ENCODE measurements around the gene DDX27. TPM values are rescaled to one million over a fixed set of nuclear protein-coding genes. Genes with fewer than 3 reads are reported as not detected.
"Not testable (repeated sequence)": the region's sequence is repeated elsewhere in the genome, so short reads cannot be mapped to it uniquely, and the experiment has no call there.

Gene DDX27
- total RNA-seq, 1 donor from 2014 or later, result 57.4 TPM

DNA sequence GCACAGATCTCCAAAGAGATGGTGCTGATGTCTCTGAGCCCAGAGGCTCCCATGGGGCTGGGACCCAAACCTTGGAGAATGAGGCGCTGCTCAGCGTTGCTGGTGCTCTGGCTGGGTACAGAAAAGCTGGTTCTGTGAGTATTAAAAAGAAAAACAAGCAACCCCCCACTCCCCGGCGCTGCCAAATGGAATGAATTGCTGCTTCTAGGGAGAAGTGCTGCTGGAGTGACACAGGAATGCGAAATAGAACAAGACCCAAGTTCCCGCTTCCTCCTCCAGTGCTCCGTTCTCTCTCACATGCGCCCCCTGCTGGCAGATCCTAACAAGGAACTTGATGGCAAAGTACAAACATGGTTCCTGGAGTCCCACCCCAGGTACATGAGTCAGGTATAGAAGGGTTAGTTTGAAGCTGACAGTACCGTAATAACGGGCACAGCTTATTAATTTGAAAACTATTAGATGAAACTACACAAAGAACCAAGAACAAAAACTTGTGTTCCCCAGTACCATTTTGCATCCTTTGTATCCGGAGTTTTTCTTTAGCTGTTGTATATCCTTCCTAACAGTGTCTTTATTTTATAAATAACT lies 2.1 kb upstream of the DDX27 start:
- Mint-ChIP-seq H3K36me3 (ENCODE audit: low read depth) (peaks cover 9% of the 10 kb centered on the region), H3K27ac (peak overlapping the region; percentile 46), H3K9me3 (no peaks in the 10 kb centered on the region), H3K4me1 (ENCODE audit: low read depth) (peaks cover 26% of the 10 kb centered on the region), H3K4me3 (peak overlapping the region; percentile 62), H3K27me3 (ENCODE audit: insufficient read depth) (no peaks in the 10 kb centered on the region)
- intact Hi-C loops (cut with micrococcal nuclease), result loop anchor here (1.0 to 5.0 kb wide), 5 partner anchors 51 to 895 kb away; partner anchors contain the start of genes ARFGEF2 and UBE2V1
- peak; percentile 83 for DNase-seq (ENCODE audit: low spot score)

DNA sequence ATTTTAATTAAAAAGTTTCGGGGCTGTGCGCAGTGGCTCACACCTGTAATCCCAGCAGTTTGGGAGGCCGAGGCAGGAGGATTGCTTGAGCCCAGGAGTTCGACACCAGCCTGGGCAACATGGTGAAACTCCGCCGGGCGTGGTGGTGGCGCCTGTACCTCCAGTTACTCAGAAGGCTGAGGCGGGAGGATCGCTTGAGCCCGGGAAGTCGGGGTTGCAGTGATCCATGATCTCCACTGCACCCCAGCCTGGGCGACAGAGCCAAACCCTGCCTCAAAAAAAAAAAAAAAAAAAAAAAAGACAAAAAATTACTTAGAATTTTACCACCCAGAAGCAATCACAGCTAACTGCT lies 501 bp upstream of the DDX27 start:
- not testable (repeated sequence) for DNase-seq (ENCODE audit: low spot score); H3K27me3 Mint-ChIP-seq (ENCODE audit: insufficient read depth); H3K9me3 Mint-ChIP-seq; H3K4me3 Mint-ChIP-seq
- intact Hi-C loops (cut with micrococcal nuclease), result loop anchor here (1.0 to 5.0 kb wide), 5 partner anchors 30 to 894 kb away; partner anchors contain the start of genes ARFGEF2, CSE1L, STAU1 and UBE2V1
- peaks cover 26% of the 10 kb centered on the region for H3K4me1 Mint-ChIP-seq (ENCODE audit: low read depth)
- H3K36me3 Mint-ChIP-seq (ENCODE audit: low read depth), result peaks cover 14% of the 10 kb centered on the region
- H3K27ac Mint-ChIP-seq, result peak overlapping the region; percentile 98

DNA sequence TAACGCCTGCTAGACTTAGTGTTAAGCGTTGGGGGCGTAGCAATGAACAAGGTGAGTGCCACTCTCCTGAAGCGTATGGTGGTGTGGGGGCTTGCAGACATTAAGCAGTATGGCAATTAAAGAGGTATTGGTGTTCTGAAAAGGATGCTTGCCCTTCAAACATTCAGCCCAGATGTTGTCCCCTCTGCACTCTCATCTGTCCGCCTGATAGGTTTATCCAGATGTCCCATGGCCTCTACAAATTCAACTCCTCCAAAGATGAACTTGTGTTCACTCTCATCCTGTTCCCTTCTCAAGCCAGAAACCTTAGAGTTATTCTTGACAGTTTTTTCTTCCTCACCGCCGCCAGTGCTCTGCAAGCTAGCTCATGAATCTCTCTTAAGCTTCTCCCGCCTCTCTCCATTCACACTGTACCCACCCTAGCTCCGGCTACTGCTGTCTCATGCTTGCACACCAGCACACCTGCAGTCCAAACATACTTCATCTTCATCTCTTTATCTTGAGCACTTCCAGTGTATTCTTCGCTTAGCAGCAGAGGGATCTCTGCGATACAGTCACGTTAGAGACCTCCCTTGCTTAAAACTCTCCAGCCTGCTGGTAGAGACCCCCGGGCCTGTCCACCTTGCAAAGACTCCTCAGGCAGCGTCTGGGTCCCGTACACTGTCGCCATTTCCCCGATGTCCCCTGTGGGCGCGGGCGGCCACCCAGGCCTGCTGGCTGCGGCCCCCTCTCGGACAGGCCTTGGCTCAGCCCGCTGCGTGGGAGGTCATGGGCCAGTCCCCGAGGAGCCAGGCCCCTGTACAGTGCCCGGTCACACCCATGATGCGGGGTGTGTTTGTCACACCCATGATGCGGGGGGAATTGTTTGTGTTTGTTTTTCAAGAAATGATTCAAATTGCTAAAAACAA lies 962 bp downstream of the DDX27 start:
- no peaks in the 10 kb centered on the region for H3K27me3 Mint-ChIP-seq (ENCODE audit: insufficient read depth)
- peaks cover 26% of the 10 kb centered on the region for H3K4me1 Mint-ChIP-seq (ENCODE audit: low read depth)
- peak overlapping the region; percentile 97 for H3K4me3 Mint-ChIP-seq
- intact Hi-C loops (cut with micrococcal nuclease), result loop anchor here (1.0 to 5.0 kb wide), 6 partner anchors 32 to 892 kb away; partner anchors contain the start of genes ARFGEF2, CSE1L, STAU1 and UBE2V1
- no peaks in the 10 kb centered on the region for H3K9me3 Mint-ChIP-seq
- no peak for DNase-seq (ENCODE audit: low spot score)
- H3K27ac Mint-ChIP-seq, result peak overlapping the region; percentile 98
- peaks cover 22% of the 10 kb centered on the region for H3K36me3 Mint-ChIP-seq (ENCODE audit: low read depth)

DNA sequence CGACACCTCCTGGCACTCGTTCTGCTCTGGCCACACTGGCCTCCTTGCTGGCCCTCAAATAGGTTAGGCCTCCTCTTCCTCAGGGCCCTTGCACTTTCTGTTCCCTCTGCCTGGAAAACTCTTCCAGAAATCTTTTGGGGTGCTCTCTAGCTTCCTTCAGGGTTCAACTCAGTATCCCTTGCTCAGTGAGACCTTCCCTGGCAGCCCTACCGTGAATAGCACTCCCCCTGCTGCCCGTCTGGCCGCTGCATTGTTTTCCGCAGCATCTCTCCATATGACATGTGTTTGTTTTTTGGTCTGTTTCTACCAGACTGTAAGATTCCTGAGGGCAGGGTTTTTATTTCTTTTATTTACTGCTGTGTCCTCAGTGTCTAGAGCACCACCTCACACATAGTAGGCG lies 6.7 kb downstream of the DDX27 start:
- Mint-ChIP-seq H3K27ac (no peak overlapping the region), H3K36me3 (ENCODE audit: low read depth) (peaks cover 42% of the 10 kb centered on the region)

DNA sequence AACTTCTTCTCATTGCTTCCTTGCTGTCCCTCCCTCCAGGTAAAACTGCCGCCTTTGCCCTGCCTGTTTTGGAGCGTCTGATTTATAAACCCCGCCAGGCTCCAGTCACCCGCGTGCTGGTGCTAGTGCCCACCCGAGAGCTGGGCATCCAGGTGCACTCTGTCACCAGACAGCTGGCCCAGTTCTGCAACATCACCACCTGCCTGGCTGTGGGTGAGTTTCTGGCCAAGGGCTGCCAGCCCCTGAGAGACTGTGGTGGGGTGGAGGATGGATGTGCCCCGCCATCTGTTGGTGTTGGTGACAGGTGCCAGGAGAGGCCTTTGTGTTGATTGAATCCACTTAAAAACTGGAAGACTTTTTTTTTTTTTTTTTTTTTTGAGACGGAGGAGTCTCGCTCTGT lies 9.5 kb downstream of the DDX27 start:
- no peak overlapping the region for H3K4me3 Mint-ChIP-seq
- H3K27me3 Mint-ChIP-seq (ENCODE audit: insufficient read depth), result no peaks in the 10 kb centered on the region
- no peaks in the 10 kb centered on the region for H3K9me3 Mint-ChIP-seq
- no peak overlapping the region for H3K27ac Mint-ChIP-seq
- intact Hi-C loops (cut with micrococcal nuclease), result no loop called here
- no peak for DNase-seq (ENCODE audit: low spot score)
- no peaks in the 10 kb centered on the region for H3K4me1 Mint-ChIP-seq (ENCODE audit: low read depth)
- peaks cover 44% of the 10 kb centered on the region for H3K36me3 Mint-ChIP-seq (ENCODE audit: low read depth)

More for the DNA sequence above, 6.7 kb downstream of the DDX27 start:
- intact Hi-C loops (cut with micrococcal nuclease), result no loop called here
- Mint-ChIP-seq H3K4me1 (ENCODE audit: low read depth) (peaks cover 2% of the 10 kb centered on the region), H3K4me3 (no peak overlapping the region), H3K9me3 (no peaks in the 10 kb centered on the region), H3K27me3 (ENCODE audit: insufficient read depth) (no peaks in the 10 kb centered on the region)
- no peak for DNase-seq (ENCODE audit: low spot score)

DNA sequence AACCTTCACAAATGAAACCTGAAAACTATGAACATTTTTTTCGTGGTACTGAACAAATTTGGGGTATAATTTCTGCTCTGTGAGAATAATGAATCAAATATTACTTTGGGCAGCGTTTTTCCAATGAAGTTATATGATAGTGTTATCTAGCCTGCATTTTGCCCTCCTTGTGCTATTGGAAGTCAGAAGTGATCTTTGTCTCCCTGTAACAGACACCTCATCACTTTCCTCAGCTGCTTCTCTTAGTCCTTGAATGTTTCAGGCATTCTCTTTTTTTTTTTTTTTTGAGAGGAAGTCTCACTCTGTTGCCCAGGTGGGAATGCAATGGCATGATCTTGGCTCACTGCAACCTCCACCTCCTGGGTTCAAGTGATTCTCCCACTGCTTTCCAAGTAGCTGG lies 10.2 kb downstream of the DDX27 start:
- no peak overlapping the region for H3K4me3 Mint-ChIP-seq
- H3K27ac Mint-ChIP-seq, result no peak overlapping the region
- H3K27me3 Mint-ChIP-seq (ENCODE audit: insufficient read depth), result no peaks in the 10 kb centered on the region
- no peaks in the 10 kb centered on the region for H3K4me1 Mint-ChIP-seq (ENCODE audit: low read depth)
- H3K9me3 Mint-ChIP-seq, result no peaks in the 10 kb centered on the region
- DNase-seq (ENCODE audit: low spot score), result no peak
- intact Hi-C loops (cut with micrococcal nuclease), result no loop called here
- peaks cover 45% of the 10 kb centered on the region for H3K36me3 Mint-ChIP-seq (ENCODE audit: low read depth)

DNA sequence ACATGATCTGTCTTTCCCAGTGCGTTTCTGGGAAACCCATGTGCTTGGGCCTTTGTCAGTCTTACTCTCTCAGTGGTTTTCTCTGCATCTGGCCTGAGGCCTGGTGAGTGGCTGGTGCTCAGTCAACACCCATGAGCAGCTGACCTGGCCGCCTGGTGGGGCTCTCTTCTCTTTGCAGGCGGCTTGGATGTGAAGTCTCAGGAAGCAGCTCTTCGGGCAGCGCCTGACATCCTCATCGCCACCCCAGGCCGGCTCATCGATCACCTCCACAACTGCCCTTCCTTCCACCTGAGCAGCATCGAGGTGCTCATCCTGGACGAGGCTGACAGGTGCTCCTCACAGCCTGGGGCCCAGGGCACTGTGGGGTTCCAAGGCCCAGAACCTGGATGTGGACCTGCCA lies 10.8 kb downstream of the DDX27 start:
- Mint-ChIP-seq H3K27ac (no peak overlapping the region), H3K4me1 (ENCODE audit: low read depth) (no peaks in the 10 kb centered on the region), H3K4me3 (no peak overlapping the region), H3K9me3 (no peaks in the 10 kb centered on the region), H3K27me3 (ENCODE audit: insufficient read depth) (no peaks in the 10 kb centered on the region), H3K36me3 (ENCODE audit: low read depth) (peaks cover 48% of the 10 kb centered on the region)
- intact Hi-C loops (cut with micrococcal nuclease), result no loop called here
- DNase-seq (ENCODE audit: low spot score), result no peak

DNA sequence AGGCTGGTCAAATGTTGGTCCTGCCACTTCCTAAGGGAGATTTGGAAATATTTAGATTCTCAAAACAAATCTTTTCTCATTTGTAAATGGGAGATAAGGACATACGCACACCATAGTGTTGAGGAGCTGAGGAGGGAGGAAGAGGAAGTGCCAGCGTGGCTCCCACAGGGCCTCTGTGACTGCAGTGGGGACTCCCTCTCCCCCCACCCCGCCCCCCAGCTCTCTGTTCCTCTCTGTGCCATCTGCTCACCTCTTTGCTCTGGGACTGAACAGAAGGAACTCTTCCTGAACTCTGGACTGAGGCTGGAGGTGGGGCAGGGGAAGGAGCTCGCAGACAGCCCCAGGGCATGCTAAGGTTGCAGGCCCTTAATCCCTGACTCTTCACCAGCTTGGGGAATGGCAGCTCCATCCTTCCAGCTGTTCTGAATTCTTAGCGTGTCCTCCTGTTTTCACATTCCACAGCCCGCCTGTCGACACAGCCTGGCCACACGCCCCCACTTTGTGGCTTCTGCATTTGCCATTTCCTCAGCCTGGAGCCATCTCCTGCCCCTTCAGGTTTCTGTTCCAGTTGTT lies 11.4 kb downstream of the DDX27 start:
- no peak overlapping the region for H3K27ac Mint-ChIP-seq
- H3K9me3 Mint-ChIP-seq, result no peaks in the 10 kb centered on the region
- intact Hi-C loops (cut with micrococcal nuclease), result no loop called here
- no peak overlapping the region for H3K4me3 Mint-ChIP-seq
- no peak for DNase-seq (ENCODE audit: low spot score)
- peaks cover 47% of the 10 kb centered on the region for H3K36me3 Mint-ChIP-seq (ENCODE audit: low read depth)
- no peaks in the 10 kb centered on the region for H3K27me3 Mint-ChIP-seq (ENCODE audit: insufficient read depth)
- no peaks in the 10 kb centered on the region for H3K4me1 Mint-ChIP-seq (ENCODE audit: low read depth)

DNA sequence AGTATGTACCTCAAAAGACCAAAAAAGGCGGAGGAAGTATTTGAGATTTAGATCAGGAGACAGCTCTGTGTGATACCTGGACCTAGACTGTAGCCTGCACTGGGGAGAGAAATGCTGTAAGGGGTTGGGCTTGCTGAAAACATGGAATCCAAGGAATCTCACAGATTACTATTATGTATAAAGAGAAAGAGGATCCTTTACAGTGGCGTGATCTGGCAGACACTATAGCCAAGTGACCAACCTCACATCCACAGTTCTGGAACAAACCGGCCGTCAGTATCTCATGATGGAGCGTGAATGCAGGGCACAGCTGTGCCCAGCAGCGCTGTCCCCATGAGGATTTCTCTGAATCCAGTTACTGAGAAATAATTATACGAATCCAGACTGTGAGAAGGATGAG lies 12.3 kb downstream of the DDX27 start:
- Mint-ChIP-seq H3K36me3 (ENCODE audit: low read depth) (peaks cover 45% of the 10 kb centered on the region), H3K9me3 (no peaks in the 10 kb centered on the region), H3K4me1 (ENCODE audit: low read depth) (no peaks in the 10 kb centered on the region), H3K27me3 (ENCODE audit: insufficient read depth) (no peaks in the 10 kb centered on the region), H3K4me3 (no peak overlapping the region), H3K27ac (no peak overlapping the region)
- intact Hi-C loops (cut with micrococcal nuclease), result no loop called here
- DNase-seq (ENCODE audit: low spot score), result no peak

DNA sequence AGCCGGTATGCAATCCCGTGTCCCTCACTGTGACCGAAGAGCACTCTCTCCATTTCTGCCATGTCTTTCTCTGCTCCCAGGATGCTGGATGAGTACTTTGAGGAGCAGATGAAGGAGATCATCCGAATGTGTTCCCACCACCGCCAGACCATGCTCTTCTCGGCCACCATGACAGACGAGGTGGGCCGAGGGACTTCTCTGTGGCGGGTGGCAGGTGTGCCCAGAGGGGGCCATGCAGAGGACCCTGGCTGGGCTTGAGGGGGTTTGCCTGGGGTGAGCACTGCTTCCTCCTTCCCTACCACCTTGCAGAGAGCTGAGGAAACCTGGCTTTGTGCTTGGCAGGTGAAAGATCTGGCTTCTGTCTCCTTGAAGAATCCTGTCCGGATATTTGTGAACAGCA lies 14.0 kb downstream of the DDX27 start:
- DNase-seq (ENCODE audit: low spot score), result no peak
- Mint-ChIP-seq H3K4me3 (no peak overlapping the region), H3K4me1 (ENCODE audit: low read depth) (no peaks in the 10 kb centered on the region), H3K36me3 (ENCODE audit: low read depth) (peaks cover 46% of the 10 kb centered on the region), H3K27ac (no peak overlapping the region), H3K9me3 (no peaks in the 10 kb centered on the region), H3K27me3 (ENCODE audit: insufficient read depth) (no peaks in the 10 kb centered on the region)
- intact Hi-C loops (cut with micrococcal nuclease), result no loop called here

DNA sequence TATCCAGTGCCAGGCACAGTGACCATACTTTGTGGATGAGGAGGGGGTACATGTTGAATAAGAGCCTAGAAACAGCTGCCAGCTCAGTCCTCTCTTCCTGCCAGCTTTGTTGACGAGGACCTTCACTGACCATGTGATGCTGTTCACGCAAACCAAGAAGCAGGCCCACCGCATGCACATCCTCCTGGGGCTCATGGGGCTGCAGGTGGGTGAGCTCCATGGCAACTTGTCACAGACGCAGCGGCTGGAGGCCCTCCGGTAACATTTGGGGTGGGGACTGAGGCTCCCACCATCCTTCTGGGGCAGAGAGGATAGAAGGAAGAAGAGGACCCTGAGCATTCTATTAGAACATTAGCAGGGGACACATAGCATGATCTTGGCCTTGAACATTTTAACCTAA lies 15.6 kb downstream of the DDX27 start:
- Mint-ChIP-seq H3K9me3 (no peaks in the 10 kb centered on the region), H3K27ac (no peak overlapping the region), H3K27me3 (ENCODE audit: insufficient read depth) (no peaks in the 10 kb centered on the region), H3K4me3 (no peak overlapping the region), H3K4me1 (ENCODE audit: low read depth) (no peaks in the 10 kb centered on the region), H3K36me3 (ENCODE audit: low read depth) (peaks cover 52% of the 10 kb centered on the region)
- intact Hi-C loops (cut with micrococcal nuclease), result no loop called here
- DNase-seq (ENCODE audit: low spot score), result no peak

DNA sequence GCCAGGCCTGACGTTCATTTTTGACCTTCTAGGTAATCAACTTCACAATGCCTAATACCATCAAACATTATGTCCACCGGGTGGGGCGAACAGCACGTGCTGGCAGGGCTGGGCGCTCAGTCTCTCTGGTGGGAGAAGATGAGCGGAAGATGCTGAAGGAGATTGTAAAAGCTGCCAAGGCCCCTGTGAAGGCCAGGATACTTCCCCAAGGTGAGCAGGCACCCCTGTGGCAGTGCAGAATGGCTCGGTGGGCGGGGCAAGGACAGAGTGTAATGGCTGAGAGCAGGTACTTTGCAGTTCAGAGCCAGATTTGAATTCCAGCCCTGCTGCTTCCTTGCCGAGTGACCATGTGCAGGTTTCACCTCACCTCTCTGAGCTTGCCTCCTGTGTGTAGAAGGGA lies 17.1 kb downstream of the DDX27 start:
- DNase-seq (ENCODE audit: low spot score), result no peak
- no peak overlapping the region for H3K27ac Mint-ChIP-seq
- H3K27me3 Mint-ChIP-seq (ENCODE audit: insufficient read depth), result no peaks in the 10 kb centered on the region
- intact Hi-C loops (cut with micrococcal nuclease), result no loop called here
- H3K9me3 Mint-ChIP-seq, result no peaks in the 10 kb centered on the region
- H3K36me3 Mint-ChIP-seq (ENCODE audit: low read depth), result peaks cover 50% of the 10 kb centered on the region
- H3K4me1 Mint-ChIP-seq (ENCODE audit: low read depth), result no peaks in the 10 kb centered on the region
- H3K4me3 Mint-ChIP-seq, result no peak overlapping the region

DNA sequence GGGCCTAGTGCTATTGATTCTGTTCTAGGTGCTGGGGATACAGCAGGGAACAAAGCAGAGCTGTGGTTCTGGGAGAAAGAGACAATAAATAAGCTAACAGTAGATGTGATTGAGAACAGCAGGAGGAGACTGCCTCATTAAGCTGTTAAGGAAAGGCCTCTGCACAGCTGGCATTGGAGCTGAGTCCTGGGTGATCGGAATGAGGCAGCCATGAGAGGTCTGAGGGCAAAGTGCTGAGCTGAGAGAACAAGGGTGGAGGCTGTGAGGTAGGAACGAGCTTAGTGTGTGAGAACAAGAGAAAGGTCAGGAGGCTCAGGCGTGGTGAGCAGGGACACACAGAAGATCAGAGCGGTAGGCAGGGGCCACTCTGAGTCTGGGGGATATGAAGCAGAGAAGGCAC lies 18.3 kb downstream of the DDX27 start:
- Mint-ChIP-seq H3K36me3 (ENCODE audit: low read depth) (peaks cover 55% of the 10 kb centered on the region), H3K4me3 (no peak overlapping the region), H3K27me3 (ENCODE audit: insufficient read depth) (no peaks in the 10 kb centered on the region), H3K27ac (no peak overlapping the region), H3K9me3 (no peaks in the 10 kb centered on the region), H3K4me1 (ENCODE audit: low read depth) (no peaks in the 10 kb centered on the region)
- DNase-seq (ENCODE audit: low spot score), result no peak
- intact Hi-C loops (cut with micrococcal nuclease), result no loop called here
